Skeletal muscle tissue (tissue), 4 donors: ENCODE measurements around the gene PRKCE. TPM values are rescaled to one million over a fixed set of nuclear protein-coding genes. Genes with fewer than 3 reads are reported as not detected.

Experiments used
- H3K27ac ChIP-seq: one replicate; pipeline ENCODE4 v1.7.0; 2013; ENCODE audit warnings: mild to moderate bottlenecking, low read depth, low read length, inconsistent platforms
- H3K27me3 ChIP-seq, 3 donors: one replicate each; pipeline ENCODE4 v1.7.0; 2013; ENCODE audit warnings: low read length in 3 of 3; ENCODE audit not compliant: control insufficient read depth in 3 of 3, insufficient read depth in 3 of 3
- H3K36me3 ChIP-seq, 3 donors: one replicate each; pipeline ENCODE4 v1.7.0; 2013; ENCODE audit warnings: low read length in 3 of 3; ENCODE audit not compliant: control insufficient read depth in 3 of 3, insufficient read depth in 3 of 3
- H3K4me1 ChIP-seq, 3 donors: one replicate each; pipeline ENCODE4 v1.7.0; 2013; ENCODE audit warnings: low read length in 3 of 3, mild to moderate bottlenecking in 3 of 3; ENCODE audit not compliant: control insufficient read depth in 3 of 3, insufficient read depth in 3 of 3
- H3K4me3 ChIP-seq, 3 donors: one replicate each; pipeline ENCODE4 v1.7.0; 2013; ENCODE audit warnings: low read length in 3 of 3
- H3K9ac ChIP-seq, 3 donors: one replicate each; pipeline ENCODE4 v1.7.0; 2013; ENCODE audit warnings: low read length in 3 of 3, mild to moderate bottlenecking in 3 of 3, moderate library complexity in 2 of 3, low read depth in 1 of 3
- H3K9me3 ChIP-seq, 3 donors: one replicate each; pipeline ENCODE4 v1.7.0; 2013; ENCODE audit warnings: low read length in 3 of 3; ENCODE audit not compliant: control insufficient read depth in 3 of 3
- total RNA-seq: library from RNA; depleted of rRNA; stranded (reverse); fragments of >200 nt; gene quantifications from one replicate; pipeline ENCODE4 v1.2.3, GENCODE V29; 2014
- donor health status: Osteomylitis.

PRKCE gene
- total RNA-seq, 1 donor from 2014 or later, result 9.4 TPM

- H3K9ac ChIP-seq, result no peak overlapping the region
- H3K36me3 ChIP-seq, result no peaks in the 10 kb centered on the region
- H3K27me3 ChIP-seq, result no peaks in the 10 kb centered on the region
- no peak overlapping the region for H3K27ac ChIP-seq
- H3K9me3 ChIP-seq, result no peaks in the 10 kb centered on the region
- H3K4me1 ChIP-seq, result peaks cover 4 to 10% (median 5%) of the 10 kb centered on the region in 3 donors
- H3K4me3 ChIP-seq, result no peak overlapping the region
These were observed 317.6 kb downstream of the PRKCE start for GRCh38 chr2:45968946-45969584.

GRCh38 chr2:45973426-45973825, 322.0 kb downstream of the PRKCE start:
- Histone ChIP-seq H3K9ac (no peak overlapping the region), H3K4me1 (peaks cover 0 to 5% (median 2%) of the 10 kb centered on the region in 3 donors), H3K27ac (no peak overlapping the region), H3K4me3 (no peak overlapping the region), H3K27me3 (no peaks in the 10 kb centered on the region), H3K36me3 (no peaks in the 10 kb centered on the region), H3K9me3 (no peaks in the 10 kb centered on the region)

- H3K27ac ChIP-seq, result no peak overlapping the region
- H3K4me1 ChIP-seq, result peaks cover 0 to 5% (median 2%) of the 10 kb centered on the region in 3 donors
- no peaks in the 10 kb centered on the region for H3K36me3 ChIP-seq
- H3K27me3 ChIP-seq, result no peaks in the 10 kb centered on the region
- H3K4me3 ChIP-seq, result no peak overlapping the region
- no peaks in the 10 kb centered on the region for H3K9me3 ChIP-seq
- no peak overlapping the region for H3K9ac ChIP-seq
These were observed 322.6 kb downstream of the PRKCE start for GRCh38 chr2:45974056-45974455.

GRCh38 chr2:45974762-45975408, 323.4 kb downstream of the PRKCE start:
- Histone ChIP-seq H3K27me3 (no peaks in the 10 kb centered on the region), H3K36me3 (peaks cover 0 to under 1% (median 0%) of the 10 kb centered on the region in 3 donors), H3K4me1 (no peaks in the 10 kb centered on the region)

GRCh38 chr2:45975752-45976517, 324.5 kb downstream of the PRKCE start:
- Histone ChIP-seq H3K9me3 (no peaks in the 10 kb centered on the region), H3K27ac (no peak overlapping the region), H3K4me1 (no peaks in the 10 kb centered on the region), H3K9ac (no peak overlapping the region), H3K27me3 (no peaks in the 10 kb centered on the region), H3K4me3 (no peak overlapping the region), H3K36me3 (peaks cover 0 to 9% (median 0%) of the 10 kb centered on the region in 3 donors)

More at GRCh38 chr2:45974762-45975408, 323.4 kb downstream of the PRKCE start:
- Histone ChIP-seq H3K4me3 (no peak overlapping the region), H3K27ac (no peak overlapping the region), H3K9ac (no peak overlapping the region), H3K9me3 (no peaks in the 10 kb centered on the region)

GRCh38 chr2:45978302-45978859, 326.9 kb downstream of the PRKCE start:
- no peak overlapping the region for H3K9ac ChIP-seq
- no peak overlapping the region for H3K4me3 ChIP-seq
- peaks cover 1 to 14% (median 5%) of the 10 kb centered on the region in 3 donors for H3K36me3 ChIP-seq
- H3K9me3 ChIP-seq, result no peaks in the 10 kb centered on the region
- no peaks in the 10 kb centered on the region for H3K27me3 ChIP-seq
- no peak overlapping the region for H3K27ac ChIP-seq
- H3K4me1 ChIP-seq, result no peaks in the 10 kb centered on the region

GRCh38 chr2:45979065-45979464, 327.6 kb downstream of the PRKCE start:
- Histone ChIP-seq H3K4me1 (no peaks in the 10 kb centered on the region), H3K27ac (no peak overlapping the region), H3K27me3 (no peaks in the 10 kb centered on the region), H3K9ac (no peak overlapping the region), H3K9me3 (no peaks in the 10 kb centered on the region), H3K4me3 (no peak overlapping the region), H3K36me3 (peaks cover 4 to 14% (median 5%) of the 10 kb centered on the region in 3 donors)

- Histone ChIP-seq H3K4me3 (no peak overlapping the region), H3K27me3 (no peaks in the 10 kb centered on the region), H3K36me3 (peaks cover 4 to 16% (median 7%) of the 10 kb centered on the region in 3 donors), H3K9ac (no peak overlapping the region), H3K27ac (no peak overlapping the region), H3K9me3 (no peaks in the 10 kb centered on the region), H3K4me1 (peaks cover 0 to 2% (median 0%) of the 10 kb centered on the region in 3 donors)
These were observed 328.8 kb downstream of the PRKCE start for GRCh38 chr2:45980161-45980865.

GRCh38 chr2:45981384-45981930, 330.0 kb downstream of the PRKCE start:
- no peaks in the 10 kb centered on the region for H3K27me3 ChIP-seq
- peaks cover 4 to 16% (median 7%) of the 10 kb centered on the region in 3 donors for H3K36me3 ChIP-seq
- peaks cover 0 to 2% (median 0%) of the 10 kb centered on the region in 3 donors for H3K4me1 ChIP-seq
- no peaks in the 10 kb centered on the region for H3K9me3 ChIP-seq
- no peak overlapping the region for H3K9ac ChIP-seq
- no peak overlapping the region for H3K27ac ChIP-seq
- H3K4me3 ChIP-seq, result no peak overlapping the region
